HG03097 (cell line): ENCODE results near the gene DIDO1.
"Not testable (repeated sequence)": the region's sequence is repeated elsewhere in the genome, so short reads cannot be mapped to it uniquely, and the experiment has no call there.

Source experiments
- ATAC-seq: cut with Tn5 transposase; IDR thresholded peaks from one replicate; pipeline ENCODE4 v1.9.1; 2021; ENCODE audit not compliant: unreplicated experiment, low FRiP score

Gene DIDO1

DNA sequence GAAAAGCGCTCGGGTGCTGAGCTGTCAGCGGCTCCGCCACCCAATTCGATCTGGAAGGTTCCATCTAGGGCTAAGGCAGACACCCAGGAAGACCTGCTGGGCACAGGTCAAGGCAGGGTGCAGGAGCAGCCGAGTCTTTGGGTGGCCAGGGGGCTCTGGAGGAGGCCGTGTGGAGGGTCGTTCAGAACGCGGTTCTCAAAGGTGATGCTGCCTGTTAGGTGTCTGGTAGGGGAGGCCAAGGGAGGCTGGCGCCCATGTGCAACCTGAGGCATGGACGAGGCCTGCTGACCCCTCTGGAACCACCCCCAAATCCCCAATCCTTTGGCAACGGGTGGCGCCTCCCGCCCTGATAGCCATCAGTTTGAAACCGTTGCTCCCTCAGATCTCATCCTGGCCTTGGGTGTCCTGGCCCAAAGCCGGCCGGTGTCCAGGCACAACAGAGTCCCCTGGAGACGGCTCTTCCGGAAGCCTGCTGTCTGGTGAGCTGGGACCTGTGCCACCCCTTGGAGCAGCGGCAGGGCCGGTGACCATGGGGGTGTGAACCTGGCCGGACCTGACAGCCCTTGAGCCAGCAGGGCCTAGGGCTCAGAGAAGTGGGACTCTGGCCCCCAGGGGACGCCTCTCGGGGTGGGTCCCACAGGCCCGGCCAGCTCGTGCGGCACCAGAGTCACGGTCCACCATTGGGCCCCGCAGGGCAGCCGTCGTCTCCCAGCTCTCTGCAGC is 36.7 kb upstream of the DIDO1 start:
- ATAC-seq, result no peak

DNA sequence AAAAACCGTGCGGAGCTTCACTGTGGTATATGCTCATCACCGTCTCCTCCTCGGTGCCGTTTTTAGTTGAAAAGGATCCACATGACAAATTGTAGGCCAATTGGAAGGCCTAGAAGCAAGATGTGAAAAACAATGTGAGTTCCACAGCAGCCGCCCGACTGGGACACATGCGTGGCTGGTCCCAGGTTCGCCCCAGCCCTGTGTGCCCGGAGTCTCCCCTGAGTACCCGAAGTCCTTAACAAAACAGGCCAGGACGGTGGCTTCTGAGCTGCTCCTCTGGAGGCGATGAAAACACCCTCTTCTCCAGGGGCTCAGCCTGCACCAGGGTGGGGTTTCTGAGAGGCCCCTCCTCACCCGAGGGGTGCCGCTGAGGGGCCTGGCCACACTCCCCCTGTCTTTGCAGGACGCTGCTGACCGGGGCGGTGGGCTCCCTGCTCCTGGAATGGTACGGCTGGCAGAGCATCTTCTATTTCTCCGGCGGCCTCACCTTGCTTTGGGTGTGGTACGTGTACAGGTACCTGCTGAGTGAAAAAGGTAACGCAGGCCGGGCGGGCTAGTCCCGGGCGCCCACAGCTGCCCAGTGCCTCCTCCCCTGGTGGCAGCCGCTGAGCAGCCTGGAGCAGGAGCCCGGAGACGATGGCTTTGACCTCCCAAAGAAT is 36.0 kb upstream of the DIDO1 start:
- ATAC-seq, result no peak

DNA sequence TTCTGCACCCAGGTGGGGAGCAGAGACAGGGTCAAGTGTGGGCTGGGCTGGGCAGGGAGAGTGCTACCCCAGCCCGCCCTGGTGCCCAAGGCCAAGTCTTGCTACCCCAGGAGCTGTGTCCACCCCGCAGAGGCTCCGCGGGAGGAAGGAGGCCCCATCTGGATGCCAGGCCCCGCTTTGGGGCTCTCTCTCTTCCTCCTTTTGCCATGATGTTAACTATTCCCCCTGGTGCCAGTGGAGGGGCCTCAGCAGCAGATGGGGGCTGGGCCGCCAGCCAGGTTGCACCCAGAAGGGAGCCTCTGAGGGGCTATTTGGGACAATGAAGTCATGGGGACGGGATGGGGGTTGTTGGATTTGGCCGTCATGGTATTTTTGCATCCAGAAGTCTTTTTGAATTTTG is 35.5 kb upstream of the DIDO1 start:
- ATAC-seq, result no peak

DNA sequence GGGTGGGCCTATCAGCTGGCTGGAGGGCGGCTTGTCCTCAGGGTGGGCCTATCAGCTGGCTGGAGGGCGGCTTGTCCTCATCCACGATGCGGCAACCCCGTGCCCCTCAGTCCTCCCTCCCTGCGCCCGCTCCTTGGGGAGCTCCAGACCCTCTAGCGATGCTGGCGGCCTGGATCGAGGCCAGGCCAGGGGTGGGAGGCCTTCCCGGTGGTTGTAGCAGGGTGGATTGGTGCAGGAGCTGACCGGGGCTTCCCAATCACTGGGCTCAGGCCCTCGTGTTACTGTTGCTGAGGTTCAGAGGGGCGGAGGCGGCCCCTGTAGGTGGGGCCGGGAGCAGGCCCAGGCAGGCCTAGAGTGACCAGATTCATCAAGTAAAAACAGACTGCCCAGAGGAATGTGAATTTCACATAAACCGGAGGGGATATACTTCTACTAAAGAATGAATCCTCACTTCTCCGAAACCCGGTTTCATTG is 35.0 kb upstream of the DIDO1 start:
- ATAC-seq, result no peak

DNA sequence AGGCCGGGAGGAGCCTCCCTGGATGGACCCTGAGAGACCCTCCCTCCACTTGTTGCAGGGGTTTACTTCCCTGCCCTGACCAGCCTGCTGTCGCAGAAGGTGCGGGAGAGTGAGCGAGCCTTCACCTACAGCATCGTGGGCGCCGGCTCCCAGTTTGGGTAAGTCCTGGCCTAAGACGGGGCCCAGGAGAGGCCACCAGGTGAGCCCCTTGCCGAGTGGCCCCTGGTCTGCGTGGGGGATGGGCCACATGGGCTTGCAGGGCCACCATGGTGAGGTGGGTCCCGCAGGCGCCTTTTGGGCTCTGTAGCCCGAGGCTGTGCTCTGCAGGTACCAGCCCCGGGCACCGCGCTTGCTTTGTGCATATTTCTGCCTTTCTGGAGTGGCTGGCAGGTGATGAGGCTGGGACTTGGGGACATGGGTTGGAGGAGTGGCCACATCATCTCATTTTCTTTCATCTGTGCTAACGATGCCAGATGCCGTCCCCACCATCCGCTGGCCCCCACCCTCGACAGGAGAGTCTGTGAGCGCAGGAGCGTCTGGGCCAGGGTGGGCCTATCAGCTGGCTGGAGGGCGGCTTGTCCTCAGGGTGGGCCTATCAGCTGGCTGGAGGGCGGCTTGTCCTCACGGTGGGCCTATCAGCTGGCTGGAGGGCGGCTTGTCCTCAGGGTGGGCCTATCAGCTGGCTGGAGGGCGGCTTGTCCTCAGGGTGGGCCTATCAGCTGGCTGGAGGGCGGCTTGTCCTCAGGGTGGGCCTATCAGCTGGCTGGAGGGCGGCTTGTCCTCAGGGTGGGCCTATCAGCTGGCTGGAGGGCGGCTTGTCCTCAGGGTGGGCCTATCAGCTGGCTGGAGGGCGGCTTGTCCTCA is 34.4 kb upstream of the DIDO1 start:
- ATAC-seq, result not testable (repeated sequence)

DNA sequence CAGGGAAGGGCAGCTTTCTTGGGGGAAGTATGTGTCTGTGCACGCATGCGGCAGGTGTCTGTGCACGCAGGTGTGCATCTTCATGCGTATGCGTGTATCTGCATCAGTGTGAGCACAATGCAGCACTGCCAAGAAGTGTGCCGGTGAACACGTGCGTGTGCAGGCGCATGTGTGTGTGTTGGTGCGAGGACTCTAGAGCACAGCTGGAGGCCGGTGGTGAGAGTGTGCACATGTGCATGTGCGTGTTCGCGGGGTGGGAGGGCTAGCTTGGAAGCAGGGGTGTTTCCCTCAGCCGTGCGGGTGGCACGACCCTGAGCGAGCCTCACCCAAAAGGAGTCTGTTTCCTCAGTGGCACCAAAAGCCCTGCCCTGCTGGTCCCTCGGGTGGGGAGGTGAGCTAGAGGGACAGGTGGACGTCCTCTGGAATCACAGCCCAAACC is 33.7 kb upstream of the DIDO1 start:
- no peak for ATAC-seq

DNA sequence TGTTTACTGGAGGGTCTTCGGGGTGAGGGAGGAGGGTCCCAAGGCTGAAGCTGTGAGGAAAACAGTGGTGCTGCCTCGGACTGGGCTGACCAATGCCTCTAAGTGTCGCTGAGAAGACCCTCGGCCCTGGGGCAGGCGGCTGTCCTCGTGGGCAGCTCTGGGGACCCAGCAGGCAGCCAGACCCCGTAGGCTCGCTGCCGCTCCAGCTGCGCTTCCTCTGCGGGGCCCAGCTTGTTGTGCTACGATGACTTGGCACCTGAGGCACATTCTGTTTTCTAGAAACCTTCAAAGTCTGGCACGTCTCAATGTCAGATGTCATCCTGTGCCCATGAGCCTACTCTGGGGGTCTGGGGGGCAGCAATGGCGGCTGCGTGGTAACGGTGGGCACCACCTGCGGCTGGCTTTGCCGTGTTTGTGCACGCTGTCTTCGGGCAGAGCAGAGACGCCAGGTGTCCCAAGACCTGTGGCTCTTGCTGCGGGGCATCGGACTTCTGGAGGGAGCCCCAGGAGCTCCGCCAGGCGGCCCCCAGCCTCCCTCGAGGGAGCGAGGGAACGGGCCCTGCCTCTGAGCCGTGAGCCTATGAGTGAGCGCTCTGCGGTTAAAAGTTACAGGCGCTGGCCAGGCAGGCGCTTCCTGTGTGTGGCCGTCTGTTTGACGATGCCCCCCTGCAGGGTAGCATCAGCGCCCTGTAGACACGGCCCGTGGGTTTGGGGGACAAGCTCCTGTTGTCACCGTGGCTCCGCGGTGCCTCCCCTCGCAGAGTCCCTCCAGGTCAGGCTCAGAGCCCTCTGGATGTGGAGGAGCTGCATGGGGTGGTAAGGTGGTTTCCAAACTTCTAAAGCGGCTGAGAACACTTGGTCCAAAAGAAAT is 33.0 kb upstream of the DIDO1 start:
- ATAC-seq, result no peak

- no peak for ATAC-seq
Observed at GRCh38 chr20:62958388-62959100, 32.2 kb upstream of the DIDO1 start.

DNA sequence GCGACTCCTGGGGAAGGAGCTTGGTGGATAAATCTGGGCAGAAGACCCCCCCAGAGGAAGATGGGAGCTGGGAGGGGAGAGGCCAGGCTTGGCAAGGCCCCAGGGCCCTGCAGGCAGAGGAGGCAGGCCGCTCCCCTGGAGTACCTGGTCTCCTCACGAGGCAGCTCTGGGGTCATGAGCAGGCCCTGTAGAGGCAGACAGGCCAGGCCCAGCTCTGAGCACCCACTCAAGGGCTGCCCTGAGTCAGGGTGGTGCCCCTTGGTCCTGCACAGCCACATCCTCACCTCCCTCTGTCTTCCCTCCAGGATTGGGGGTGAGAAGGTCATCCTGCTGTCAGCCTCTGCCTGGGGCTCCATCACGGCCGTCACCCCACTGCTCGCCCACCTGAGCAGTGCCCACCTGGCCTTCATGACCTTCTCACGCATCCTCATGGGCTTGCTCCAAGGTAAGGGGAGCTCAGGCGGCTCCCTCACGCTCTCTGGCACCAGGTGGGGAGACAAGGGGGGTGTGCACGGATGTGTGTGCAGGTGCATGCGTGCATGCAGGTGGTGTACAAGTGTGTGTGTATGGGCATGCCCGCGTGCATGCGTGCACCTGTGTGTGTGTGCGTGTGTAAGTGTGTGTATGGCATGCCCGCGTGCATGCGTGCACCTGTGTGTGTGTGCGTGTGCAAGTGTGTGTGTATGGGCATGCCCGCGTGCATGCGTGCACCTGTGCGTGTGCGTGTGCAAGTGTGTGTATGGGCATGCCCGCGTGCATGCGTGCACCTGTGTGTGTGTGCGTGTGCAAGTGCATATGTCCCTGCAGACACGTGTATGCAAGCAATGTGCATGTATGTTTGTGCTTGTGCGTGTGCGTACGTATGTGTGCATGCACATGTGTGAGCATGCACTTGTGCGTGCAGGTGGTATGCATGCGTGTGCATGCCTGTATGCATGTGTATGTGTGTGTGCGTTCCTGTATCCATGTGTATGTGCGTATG is 31.1 kb upstream of the DIDO1 start:
- no peak for ATAC-seq

- ATAC-seq, result no peak
Observed at GRCh38 chr20:62956387-62957135, 30.3 kb upstream of the DIDO1 start.

- no peak for ATAC-seq
Observed at GRCh38 chr20:62955519-62956386, 29.4 kb upstream of the DIDO1 start.

DNA sequence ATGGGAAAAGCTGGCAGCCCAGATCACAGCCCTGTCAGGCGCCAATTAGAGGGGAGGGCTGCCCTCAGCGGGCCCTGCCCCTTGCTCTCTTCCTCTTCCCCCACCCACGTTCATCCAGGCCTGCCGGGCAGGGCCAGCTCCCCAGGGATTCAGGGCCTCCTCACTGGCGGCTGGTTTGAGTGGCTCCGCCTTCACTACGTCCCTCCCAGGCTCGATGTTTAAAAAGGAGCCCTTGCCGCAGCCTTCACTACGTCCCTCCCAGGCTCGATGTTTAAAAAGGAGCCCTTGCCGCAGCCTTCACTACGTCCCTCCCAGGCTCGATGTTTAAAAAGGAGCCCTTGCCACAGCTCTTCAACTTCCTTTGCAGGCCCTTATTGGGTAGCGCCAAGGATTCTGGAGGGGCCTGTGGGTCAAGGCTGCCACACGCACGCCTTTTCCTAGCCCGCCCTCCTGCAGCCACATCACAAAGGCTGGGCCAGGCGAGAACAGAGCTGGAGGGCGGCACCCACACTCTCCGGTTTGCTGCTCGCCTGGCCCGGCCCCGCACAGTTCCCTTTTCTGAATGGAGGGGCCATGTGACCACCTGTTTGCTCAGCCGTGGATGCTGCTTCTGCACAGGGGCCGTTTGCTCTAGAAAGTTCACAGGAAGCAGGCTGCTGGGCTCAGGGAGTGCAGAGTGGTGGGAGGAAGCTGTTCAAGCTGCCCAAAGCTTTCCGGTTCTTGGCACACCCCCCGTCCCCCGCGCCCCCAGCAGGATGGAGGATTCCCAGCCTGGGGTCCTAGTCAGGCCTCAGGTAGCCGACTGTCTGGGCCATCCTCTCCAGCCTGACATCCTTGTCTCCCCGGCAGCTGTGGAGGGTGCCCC is 27.8 kb upstream of the DIDO1 start:
- ATAC-seq, result peak; percentile 58

DNA sequence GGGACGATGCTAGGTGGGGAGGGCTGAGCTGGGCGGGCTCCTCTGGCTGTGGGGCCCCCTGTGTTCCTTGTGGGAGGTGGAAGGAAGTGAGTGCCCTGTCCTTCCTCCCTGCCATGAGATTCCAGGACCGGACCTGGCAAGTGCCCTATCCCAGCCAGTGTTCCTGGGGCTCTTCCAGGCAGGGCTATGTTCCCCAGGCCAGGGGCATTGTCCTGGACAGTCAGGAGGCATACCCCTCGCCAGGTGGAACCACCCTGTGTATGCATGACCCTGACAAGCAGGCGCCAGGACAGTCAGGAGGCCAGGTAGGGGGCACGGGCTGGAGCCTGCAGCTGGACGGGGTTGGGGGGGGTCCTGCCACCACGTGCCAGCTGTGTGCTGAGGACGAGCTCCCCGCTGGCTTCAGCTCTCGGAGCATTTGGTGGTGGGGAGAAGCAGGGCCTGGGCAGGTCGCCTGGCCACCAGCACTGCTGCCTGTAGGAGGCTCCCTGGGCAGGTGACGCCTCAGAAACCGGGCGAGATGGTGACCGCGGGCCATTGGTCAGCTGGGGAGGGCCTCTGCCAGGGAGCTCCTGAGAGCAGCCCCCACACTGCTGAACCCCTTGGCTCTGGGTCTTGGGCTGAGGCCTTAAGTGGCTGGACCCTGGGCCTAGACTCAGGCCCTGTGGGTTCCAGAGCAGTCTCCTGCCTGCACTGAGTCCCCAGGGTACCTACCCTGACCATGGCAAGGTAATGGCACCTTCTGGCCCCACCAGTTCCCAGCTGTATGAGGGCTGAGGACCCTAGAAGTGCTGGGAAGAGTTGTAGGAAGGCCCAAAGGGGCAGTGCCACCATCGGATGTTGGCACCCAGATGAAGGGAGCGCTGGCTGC is 26.9 kb upstream of the DIDO1 start:
- ATAC-seq, result peak; percentile 5

GRCh38 chr20:62952373-62952967 is 26.2 kb upstream of the DIDO1 start, which contains the start of gene SLC17A9:
SLC17A9 (plus strand) TSS chr20:62952709; CDS start chr20:62952831, 122 bp downstream.
- ATAC-seq, result peak; percentile 52
